Effector memory CD8-positive, alpha-beta T cell (primary cell): Measurements from ENCODE around the gene GBGT1.
"Not testable (repeated sequence)": the region's sequence is repeated elsewhere in the genome, so short reads cannot be mapped to it uniquely, and the experiment has no call there.

Source experiments
- ATAC-seq: fragments of 150-1000 bp; cut with Tn5 transposase; replicated peaks from 2 replicates; pipeline ENCODE4 v1.10.0; 2021; ENCODE audit warnings: mild to moderate bottlenecking, moderate library complexity
- DNase-seq, 3 experiments: peaks; one replicate each; pipeline ENCODE4 v3.0.0; 2021
- H3K27ac Mint-ChIP-seq, 2 donors: one replicate each; pipeline ENCODE4 v1.8.0; 2022; ENCODE audit warnings: mild to moderate bottlenecking in 2 of 2, mixed read lengths in 2 of 2, moderate library complexity in 2 of 2
- H3K27me3 Mint-ChIP-seq, 2 donors: one replicate each; pipeline ENCODE4 v1.8.0; 2022; ENCODE audit warnings: mixed read lengths in 2 of 2
- H3K36me3 Mint-ChIP-seq: one replicate; pipeline ENCODE4 v1.8.0; 2022; ENCODE audit warnings: mild to moderate bottlenecking, moderate library complexity, mixed read lengths; ENCODE audit not compliant: insufficient read depth
- H3K4me1 Mint-ChIP-seq, 2 donors: one replicate each; pipeline ENCODE4 v1.8.0; 2022; ENCODE audit warnings: low read depth in 2 of 2, mixed read lengths in 2 of 2
- H3K4me3 Mint-ChIP-seq, 2 donors: one replicate each; pipeline ENCODE4 v1.8.0; 2022; ENCODE audit warnings: mild to moderate bottlenecking in 2 of 2, mixed read lengths in 2 of 2, moderate library complexity in 2 of 2
- H3K9me3 Mint-ChIP-seq, 2 donors: one replicate each; pipeline ENCODE4 v1.8.0; 2022; ENCODE audit warnings: mixed read lengths in 2 of 2

Gene GBGT1

GRCh38 chr9:133187561-133188005, 23.9 kb upstream of the GBGT1 start:
- H3K36me3 Mint-ChIP-seq: peaks cover 3% of the 10 kb centered on the region
- H3K27ac Mint-ChIP-seq: peak overlapping the region in 1 of 2 donors; percentile 65
- DNase-seq (no peak), ATAC-seq (no peak)
- no peak overlapping the region for H3K4me3 Mint-ChIP-seq
- H3K9me3 Mint-ChIP-seq: no peaks in the 10 kb centered on the region
- H3K4me1 Mint-ChIP-seq: peaks cover 10 to 15% of the 10 kb centered on the region in 2 donors
- H3K27me3 Mint-ChIP-seq: peaks cover 14 to 39% of the 10 kb centered on the region in 2 donors

GRCh38 chr9:133186736-133187135, 23.0 kb upstream of the GBGT1 start:
- no peak for ATAC-seq
- H3K36me3 Mint-ChIP-seq: peaks cover 3% of the 10 kb centered on the region
- no peak for DNase-seq
- H3K4me3 Mint-ChIP-seq: no peak overlapping the region
- H3K27me3 Mint-ChIP-seq: peaks cover 19 to 42% of the 10 kb centered on the region in 2 donors
- no peak overlapping the region for H3K27ac Mint-ChIP-seq
- H3K4me1 Mint-ChIP-seq: peaks cover 10 to 15% of the 10 kb centered on the region in 2 donors
- no peaks in the 10 kb centered on the region for H3K9me3 Mint-ChIP-seq

- Mint-ChIP-seq H3K27ac (no peak overlapping the region), H3K36me3 (peaks cover 3% of the 10 kb centered on the region), H3K27me3 (peaks cover 19 to 55% of the 10 kb centered on the region in 2 donors), H3K4me3 (peak overlapping the region in 1 of 2 donors; percentile 54), H3K9me3 (no peaks in the 10 kb centered on the region), H3K4me1 (peaks cover 10 to 15% of the 10 kb centered on the region in 2 donors)
- DNase-seq (peak; percentile 32), ATAC-seq (peak; percentile 75)
These were observed 21.3 kb upstream of the GBGT1 start for GRCh38 chr9:133184971-133185370.

GRCh38 chr9:133182151-133182550, 18.4 kb upstream of the GBGT1 start:
- H3K27ac Mint-ChIP-seq: no peak overlapping the region
- DNase-seq (no peak), ATAC-seq (no peak)
- peaks cover 19 to 36% of the 10 kb centered on the region in 2 donors for H3K27me3 Mint-ChIP-seq
- H3K36me3 Mint-ChIP-seq: peaks cover 3% of the 10 kb centered on the region
- peaks cover 10 to 15% of the 10 kb centered on the region in 2 donors for H3K4me1 Mint-ChIP-seq
- H3K9me3 Mint-ChIP-seq: no peaks in the 10 kb centered on the region
- H3K4me3 Mint-ChIP-seq: no peak overlapping the region

GRCh38 chr9:133181561-133181960, 17.8 kb upstream of the GBGT1 start:
- no peak for DNase-seq
- H3K27ac Mint-ChIP-seq: no peak overlapping the region
- H3K27me3 Mint-ChIP-seq: peaks cover 19 to 36% of the 10 kb centered on the region in 2 donors
- ATAC-seq: no peak
- no peak overlapping the region for H3K4me3 Mint-ChIP-seq
- peaks cover 10 to 15% of the 10 kb centered on the region in 2 donors for H3K4me1 Mint-ChIP-seq
- H3K36me3 Mint-ChIP-seq: peaks cover 3% of the 10 kb centered on the region
- H3K9me3 Mint-ChIP-seq: no peaks in the 10 kb centered on the region

- Mint-ChIP-seq H3K27ac (no peak overlapping the region), H3K4me3 (no peak overlapping the region), H3K9me3 (no peaks in the 10 kb centered on the region), H3K4me1 (peaks cover 6 to 12% of the 10 kb centered on the region in 2 donors), H3K27me3 (peaks cover 19 to 41% of the 10 kb centered on the region in 2 donors), H3K36me3 (peaks cover 3% of the 10 kb centered on the region)
- DNase-seq: no peak
- ATAC-seq: no peak
These were observed 17.2 kb upstream of the GBGT1 start for GRCh38 chr9:133180953-133181352.

GRCh38 chr9:133173056-133173455, 9.3 kb upstream of the GBGT1 start:
- DNase-seq: no peak
- H3K4me3 Mint-ChIP-seq: no peak overlapping the region
- H3K9me3 Mint-ChIP-seq: no peaks in the 10 kb centered on the region
- no peaks in the 10 kb centered on the region for H3K4me1 Mint-ChIP-seq
- H3K36me3 Mint-ChIP-seq: no peaks in the 10 kb centered on the region
- peaks cover 23 to 27% of the 10 kb centered on the region in 2 donors for H3K27me3 Mint-ChIP-seq
- ATAC-seq: no peak
- no peak overlapping the region for H3K27ac Mint-ChIP-seq

GRCh38 chr9:133171161-133171961, 7.6 kb upstream of the GBGT1 start:
- Mint-ChIP-seq H3K9me3 (no peaks in the 10 kb centered on the region), H3K36me3 (peaks cover under 1% of the 10 kb centered on the region), H3K4me1 (no peaks in the 10 kb centered on the region), H3K27ac (no peak overlapping the region), H3K4me3 (no peak overlapping the region), H3K27me3 (peaks cover 25 to 26% of the 10 kb centered on the region in 2 donors)
- DNase-seq: no peak
- no peak for ATAC-seq

- H3K4me3 Mint-ChIP-seq: no peak overlapping the region
These were observed 7.0 kb upstream of the GBGT1 start for GRCh38 chr9:133170716-133171115.

GRCh38 chr9:133169687-133170086, 6.0 kb upstream of the GBGT1 start:
- not testable (repeated sequence) for H3K4me1 Mint-ChIP-seq, H3K36me3 Mint-ChIP-seq, DNase-seq, H3K9me3 Mint-ChIP-seq, H3K4me3 Mint-ChIP-seq, H3K27ac Mint-ChIP-seq, ATAC-seq
- H3K27me3 Mint-ChIP-seq: peaks cover 10 to 20% of the 10 kb centered on the region in 2 donors

More at GRCh38 chr9:133170716-133171115, 7.0 kb upstream of the GBGT1 start:
- peaks cover 19 to 25% of the 10 kb centered on the region in 2 donors for H3K27me3 Mint-ChIP-seq
- DNase-seq (no peak), ATAC-seq (no peak)
- no peaks in the 10 kb centered on the region for H3K4me1 Mint-ChIP-seq
- no peaks in the 10 kb centered on the region for H3K9me3 Mint-ChIP-seq
- no peak overlapping the region for H3K27ac Mint-ChIP-seq
- H3K36me3 Mint-ChIP-seq: peaks cover 3% of the 10 kb centered on the region

- ATAC-seq (no peak), DNase-seq (no peak)
- H3K4me3 Mint-ChIP-seq: no peak overlapping the region
- H3K9me3 Mint-ChIP-seq: no peaks in the 10 kb centered on the region
- H3K36me3 Mint-ChIP-seq: peaks cover 3% of the 10 kb centered on the region
- no peaks in the 10 kb centered on the region for H3K4me1 Mint-ChIP-seq
- H3K27ac Mint-ChIP-seq: no peak overlapping the region
- peaks cover 10 to 20% of the 10 kb centered on the region in 2 donors for H3K27me3 Mint-ChIP-seq
These were observed 5.4 kb upstream of the GBGT1 start for GRCh38 chr9:133169102-133169501.

GRCh38 chr9:133168432-133168831, 4.7 kb upstream of the GBGT1 start:
- H3K4me3 Mint-ChIP-seq: no peak overlapping the region
- DNase-seq (no peak), ATAC-seq (no peak)
- peaks cover 0 to 2% of the 10 kb centered on the region in 2 donors for H3K4me1 Mint-ChIP-seq
- peaks cover 10 to 20% of the 10 kb centered on the region in 2 donors for H3K27me3 Mint-ChIP-seq
- H3K36me3 Mint-ChIP-seq: peaks cover 3% of the 10 kb centered on the region
- H3K9me3 Mint-ChIP-seq: no peaks in the 10 kb centered on the region
- H3K27ac Mint-ChIP-seq: no peak overlapping the region

- Mint-ChIP-seq H3K9me3 (no peaks in the 10 kb centered on the region), H3K4me1 (peaks cover 0 to 3% of the 10 kb centered on the region in 2 donors), H3K27ac (no peak overlapping the region), H3K4me3 (no peak overlapping the region), H3K36me3 (peaks cover 3% of the 10 kb centered on the region), H3K27me3 (peaks cover 10 to 20% of the 10 kb centered on the region in 2 donors)
- ATAC-seq (no peak), DNase-seq (no peak)
These were observed 4.1 kb upstream of the GBGT1 start for GRCh38 chr9:133167769-133168168.

GRCh38 chr9:133167096-133167730, 3.5 kb upstream of the GBGT1 start:
- H3K9me3 Mint-ChIP-seq: no peaks in the 10 kb centered on the region
- H3K4me1 Mint-ChIP-seq: peaks cover 0 to 7% of the 10 kb centered on the region in 2 donors
- ATAC-seq (no peak), DNase-seq (no peak)
- H3K36me3 Mint-ChIP-seq: peaks cover 3% of the 10 kb centered on the region
- peaks cover 8 to 19% of the 10 kb centered on the region in 2 donors for H3K27me3 Mint-ChIP-seq
- no peak overlapping the region for H3K4me3 Mint-ChIP-seq
- no peak overlapping the region for H3K27ac Mint-ChIP-seq
